Ishikawa (cell line): Measurements from ENCODE around the gene PPP1R37.

Source experiments
- CEBPB ChIP-seq: IDR thresholded peaks from 2 replicates; pipeline ENCODE4 v1.6.1; 2012
- CREB1 ChIP-seq: IDR thresholded peaks from 2 replicates; pipeline ENCODE4 v1.6.1; 2012; ENCODE audit warnings: low read depth
- EGR1 ChIP-seq: IDR thresholded peaks from 2 replicates; pipeline ENCODE4 v1.6.1; 2012
- EP300 ChIP-seq: IDR thresholded peaks from 2 replicates; pipeline ENCODE4 v1.6.1; 2012; ENCODE audit warnings: borderline replicate concordance
- FOXM1 ChIP-seq: IDR thresholded peaks from 2 replicates; pipeline ENCODE4 v1.6.1; 2012; ENCODE audit warnings: low read depth, borderline replicate concordance
- NFIC ChIP-seq: IDR thresholded peaks from 2 replicates; pipeline ENCODE4 v1.6.1; 2012
- RAD21 ChIP-seq: IDR thresholded peaks from 2 replicates; pipeline ENCODE4 v1.6.1; 2012; ENCODE audit warnings: low read depth
- TAF1 ChIP-seq: IDR thresholded peaks from 2 replicates; pipeline ENCODE4 v1.6.1; 2012; ENCODE audit warnings: low read depth, mild to moderate bottlenecking
- TCF12 ChIP-seq: IDR thresholded peaks from 2 replicates; pipeline ENCODE4 v1.6.1; 2012; ENCODE audit warnings: low read depth
- TEAD4 ChIP-seq: IDR thresholded peaks from 2 replicates; pipeline ENCODE4 v1.6.1; 2012
- YY1 ChIP-seq: IDR thresholded peaks from 2 replicates; pipeline ENCODE4 v1.6.1; 2012; ENCODE audit warnings: low read depth
- ZBTB7A ChIP-seq: IDR thresholded peaks from 2 replicates; pipeline ENCODE4 v1.6.1; 2012; ENCODE audit warnings: low read depth
- TF ChIP-seq, protein P1 (sequence below): IDR thresholded peaks from 2 replicates; pipeline ENCODE4 v1.6.1; 2012
- TF ChIP-seq, protein P2 (sequence below): IDR thresholded peaks from 2 replicates; pipeline ENCODE4 v1.6.1; 2012; ENCODE audit warnings: low read depth, mild to moderate bottlenecking
- TF ChIP-seq, protein P3 (sequence below): IDR thresholded peaks from 2 replicates; pipeline ENCODE4 v1.6.1; 2012

The PPP1R37 gene

DNA sequence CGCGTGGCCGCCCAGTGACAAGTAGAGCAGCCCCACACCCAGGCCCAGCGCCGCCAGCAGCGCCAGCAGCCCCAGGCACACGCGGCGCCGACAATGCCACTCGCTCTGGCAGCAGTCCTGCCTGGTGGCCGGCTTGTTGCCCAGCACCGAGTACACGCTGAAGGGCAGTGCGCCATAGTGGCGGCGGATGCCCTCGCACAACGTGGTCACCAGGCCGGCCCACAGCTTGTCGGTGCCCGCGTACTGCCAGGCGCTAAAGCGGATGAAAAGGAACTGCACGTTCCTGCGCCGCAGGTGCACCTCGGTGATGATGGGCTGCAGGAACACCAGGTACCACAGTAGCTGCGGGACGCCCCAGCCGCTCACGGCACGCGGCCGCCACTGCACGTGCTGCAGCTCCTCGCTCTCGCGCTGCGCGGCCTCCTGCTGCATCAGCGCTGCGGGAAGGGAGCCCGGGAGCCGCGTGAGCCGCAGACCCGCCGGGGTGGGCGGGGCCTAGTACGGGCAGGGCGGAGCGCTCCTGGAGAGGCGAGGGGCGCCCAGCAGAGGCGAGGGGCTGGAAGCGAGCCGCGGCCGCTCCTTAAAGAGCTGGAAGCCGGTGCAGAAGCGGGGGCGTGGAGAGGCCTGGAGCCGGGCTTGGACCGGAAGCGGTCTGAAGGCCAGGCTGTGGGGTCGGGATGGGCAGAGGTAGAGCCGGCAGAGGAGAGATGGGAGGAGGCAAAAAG is 60.5 kb downstream of the PPP1R37 start:
- TF ChIP-seq, protein P1, sequence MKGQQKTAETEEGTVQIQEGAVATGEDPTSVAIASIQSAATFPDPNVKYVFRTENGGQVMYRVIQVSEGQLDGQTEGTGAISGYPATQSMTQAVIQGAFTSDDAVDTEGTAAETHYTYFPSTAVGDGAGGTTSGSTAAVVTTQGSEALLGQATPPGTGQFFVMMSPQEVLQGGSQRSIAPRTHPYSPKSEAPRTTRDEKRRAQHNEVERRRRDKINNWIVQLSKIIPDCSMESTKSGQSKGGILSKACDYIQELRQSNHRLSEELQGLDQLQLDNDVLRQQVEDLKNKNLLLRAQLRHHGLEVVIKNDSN: no peak
- TF ChIP-seq TAF1 (no peak), FOXM1 (no peak), EP300 (no peak), CEBPB (no peak)
- TF ChIP-seq, protein P2, sequence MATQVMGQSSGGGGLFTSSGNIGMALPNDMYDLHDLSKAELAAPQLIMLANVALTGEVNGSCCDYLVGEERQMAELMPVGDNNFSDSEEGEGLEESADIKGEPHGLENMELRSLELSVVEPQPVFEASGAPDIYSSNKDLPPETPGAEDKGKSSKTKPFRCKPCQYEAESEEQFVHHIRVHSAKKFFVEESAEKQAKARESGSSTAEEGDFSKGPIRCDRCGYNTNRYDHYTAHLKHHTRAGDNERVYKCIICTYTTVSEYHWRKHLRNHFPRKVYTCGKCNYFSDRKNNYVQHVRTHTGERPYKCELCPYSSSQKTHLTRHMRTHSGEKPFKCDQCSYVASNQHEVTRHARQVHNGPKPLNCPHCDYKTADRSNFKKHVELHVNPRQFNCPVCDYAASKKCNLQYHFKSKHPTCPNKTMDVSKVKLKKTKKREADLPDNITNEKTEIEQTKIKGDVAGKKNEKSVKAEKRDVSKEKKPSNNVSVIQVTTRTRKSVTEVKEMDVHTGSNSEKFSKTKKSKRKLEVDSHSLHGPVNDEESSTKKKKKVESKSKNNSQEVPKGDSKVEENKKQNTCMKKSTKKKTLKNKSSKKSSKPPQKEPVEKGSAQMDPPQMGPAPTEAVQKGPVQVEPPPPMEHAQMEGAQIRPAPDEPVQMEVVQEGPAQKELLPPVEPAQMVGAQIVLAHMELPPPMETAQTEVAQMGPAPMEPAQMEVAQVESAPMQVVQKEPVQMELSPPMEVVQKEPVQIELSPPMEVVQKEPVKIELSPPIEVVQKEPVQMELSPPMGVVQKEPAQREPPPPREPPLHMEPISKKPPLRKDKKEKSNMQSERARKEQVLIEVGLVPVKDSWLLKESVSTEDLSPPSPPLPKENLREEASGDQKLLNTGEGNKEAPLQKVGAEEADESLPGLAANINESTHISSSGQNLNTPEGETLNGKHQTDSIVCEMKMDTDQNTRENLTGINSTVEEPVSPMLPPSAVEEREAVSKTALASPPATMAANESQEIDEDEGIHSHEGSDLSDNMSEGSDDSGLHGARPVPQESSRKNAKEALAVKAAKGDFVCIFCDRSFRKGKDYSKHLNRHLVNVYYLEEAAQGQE: no peak

DNA sequence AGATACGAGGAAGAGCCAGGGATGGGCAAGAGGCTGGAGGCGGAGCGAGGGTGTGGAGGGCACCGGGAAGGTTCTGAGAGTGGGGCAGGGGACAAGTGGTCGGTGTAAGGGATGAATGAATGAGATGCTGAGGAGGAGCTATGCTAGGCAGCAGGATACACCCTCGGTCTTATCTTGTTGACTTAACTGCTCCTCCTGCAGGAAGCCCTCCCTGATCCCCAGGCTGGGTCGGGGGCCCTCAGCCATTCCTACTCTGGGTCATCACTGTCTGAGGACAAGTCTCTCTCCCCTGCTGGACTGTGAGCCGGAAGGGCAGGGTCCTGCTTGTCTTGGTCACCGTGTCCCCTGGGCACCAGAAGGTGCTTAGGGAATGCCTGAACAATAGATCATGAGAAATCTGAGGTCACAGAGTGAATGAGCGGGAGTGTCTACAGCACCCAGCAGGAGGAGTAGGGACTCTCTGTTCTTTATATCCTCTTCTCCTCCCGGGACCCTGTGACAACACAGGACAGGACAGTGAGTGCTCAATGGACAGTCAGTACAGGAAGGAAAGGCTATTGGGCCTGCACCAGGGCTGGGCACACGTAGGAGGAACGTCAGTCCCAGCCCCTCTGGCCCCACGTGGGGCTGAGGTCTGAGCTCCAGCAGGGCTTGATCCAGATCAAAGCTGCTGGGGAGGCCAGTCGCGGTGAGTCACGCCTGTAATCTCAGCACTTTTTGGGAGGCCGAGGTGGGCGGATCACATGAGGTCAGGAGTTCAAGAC is 61.3 kb downstream of the PPP1R37 start:
- TF ChIP-seq EP300: no peak
- no peak for TF ChIP-seq CREB1
- TF ChIP-seq TAF1: no peak
- TF ChIP-seq EGR1: no peak
- TF ChIP-seq, protein P2: no peak
- no peak for TF ChIP-seq CEBPB
- TF ChIP-seq, protein P1: no peak

DNA sequence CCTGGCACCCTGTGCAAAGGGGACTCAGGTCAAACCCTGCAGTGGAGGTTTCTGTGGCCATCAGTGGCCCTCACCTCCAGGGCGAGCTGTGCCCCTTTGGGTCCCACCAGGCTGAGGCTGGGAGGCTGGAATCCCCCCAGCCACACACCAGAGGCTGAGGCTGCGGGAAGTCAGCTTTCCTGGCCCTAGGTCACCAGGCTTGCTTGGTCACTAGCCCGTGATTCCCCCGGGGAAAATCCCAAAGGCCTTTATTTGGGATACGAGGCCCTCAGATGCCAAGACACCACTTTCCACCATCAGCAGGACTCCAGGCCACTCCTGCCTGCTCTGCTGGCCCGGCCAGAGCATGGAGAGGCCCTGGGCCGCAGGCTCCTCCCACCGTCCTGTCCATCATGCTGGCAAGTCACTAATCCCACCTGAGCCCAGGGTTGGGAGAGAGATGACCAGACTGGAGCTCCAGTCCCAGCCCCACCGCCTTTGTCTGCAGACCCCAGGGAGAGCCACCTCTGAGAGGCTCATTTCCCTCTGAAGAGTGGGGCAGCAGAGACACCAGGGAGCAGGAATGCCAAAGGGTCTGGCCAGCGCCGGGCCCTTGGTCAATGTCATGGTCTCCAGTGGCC is 63.1 kb downstream of the PPP1R37 start:
- TF ChIP-seq, protein P2: no peak
- TF ChIP-seq YY1 (no peak), EP300 (no peak), NFIC (no peak), TAF1 (no peak), TCF12 (no peak), EGR1 (no peak), FOXM1 (no peak)

DNA sequence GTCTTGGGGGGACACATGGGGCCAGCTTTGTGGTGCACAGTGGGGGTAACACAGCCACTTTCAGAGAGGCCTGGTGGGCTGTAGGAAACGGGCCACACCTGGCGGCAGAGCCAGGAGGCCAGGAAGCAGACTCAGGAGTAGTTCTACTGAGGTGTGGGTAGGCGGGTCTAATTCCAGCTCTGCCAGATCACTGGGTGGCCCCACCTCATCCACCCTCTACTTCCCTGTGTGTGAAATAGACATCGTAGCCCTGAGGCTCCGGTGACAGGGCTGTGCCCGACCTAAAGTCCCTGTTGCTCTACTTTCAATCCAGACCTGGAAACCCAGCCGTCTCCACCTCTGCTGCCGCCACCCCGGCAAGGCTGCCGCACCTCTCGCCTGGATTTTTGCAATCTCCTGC is 63.8 kb downstream of the PPP1R37 start:
- TF ChIP-seq TAF1 (no peak), EGR1 (no peak), YY1 (no peak), NFIC (no peak), TCF12 (no peak), RAD21 (no peak), FOXM1 (no peak), ZBTB7A (no peak), EP300 (no peak), TEAD4 (no peak), CEBPB (no peak), CREB1 (no peak)
- TF ChIP-seq, protein P2: no peak
- TF ChIP-seq, protein P3, sequence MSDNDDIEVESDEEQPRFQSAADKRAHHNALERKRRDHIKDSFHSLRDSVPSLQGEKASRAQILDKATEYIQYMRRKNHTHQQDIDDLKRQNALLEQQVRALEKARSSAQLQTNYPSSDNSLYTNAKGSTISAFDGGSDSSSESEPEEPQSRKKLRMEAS: no peak
- TF ChIP-seq, protein P1: no peak
